ENCODE results near the gene SHANK1.

Gene SHANK1

GRCh38 chr19:50659318-50660087 lies 60.1 kb downstream of the SHANK1 start:
- no peak for DNase-seq (ENCODE audit: low read depth)
- no peak overlapping the region for H3K4me3 ChIP-seq (ENCODE audit: control insufficient read depth, low read depth, low read length)
- TF ChIP-seq, protein P1, sequence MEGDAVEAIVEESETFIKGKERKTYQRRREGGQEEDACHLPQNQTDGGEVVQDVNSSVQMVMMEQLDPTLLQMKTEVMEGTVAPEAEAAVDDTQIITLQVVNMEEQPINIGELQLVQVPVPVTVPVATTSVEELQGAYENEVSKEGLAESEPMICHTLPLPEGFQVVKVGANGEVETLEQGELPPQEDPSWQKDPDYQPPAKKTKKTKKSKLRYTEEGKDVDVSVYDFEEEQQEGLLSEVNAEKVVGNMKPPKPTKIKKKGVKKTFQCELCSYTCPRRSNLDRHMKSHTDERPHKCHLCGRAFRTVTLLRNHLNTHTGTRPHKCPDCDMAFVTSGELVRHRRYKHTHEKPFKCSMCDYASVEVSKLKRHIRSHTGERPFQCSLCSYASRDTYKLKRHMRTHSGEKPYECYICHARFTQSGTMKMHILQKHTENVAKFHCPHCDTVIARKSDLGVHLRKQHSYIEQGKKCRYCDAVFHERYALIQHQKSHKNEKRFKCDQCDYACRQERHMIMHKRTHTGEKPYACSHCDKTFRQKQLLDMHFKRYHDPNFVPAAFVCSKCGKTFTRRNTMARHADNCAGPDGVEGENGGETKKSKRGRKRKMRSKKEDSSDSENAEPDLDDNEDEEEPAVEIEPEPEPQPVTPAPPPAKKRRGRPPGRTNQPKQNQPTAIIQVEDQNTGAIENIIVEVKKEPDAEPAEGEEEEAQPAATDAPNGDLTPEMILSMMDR (IDR thresholded peaks at IDR 0.05; ENCODE audit: control insufficient read depth, insufficient read depth, low read depth, low read length, missing control alignments), result no peak

- TF ChIP-seq, protein P1 (IDR thresholded peaks at IDR 0.05; ENCODE audit: control insufficient read depth, insufficient read depth, low read depth, low read length, missing control alignments), result no peak
- peak overlapping the region; percentile 44 for H3K4me3 ChIP-seq (ENCODE audit: control insufficient read depth, low read depth, low read length)
- no peak for DNase-seq (ENCODE audit: low read depth)
These were observed 60.9 kb downstream of the SHANK1 start for GRCh38 chr19:50658441-50659317.

DNA sequence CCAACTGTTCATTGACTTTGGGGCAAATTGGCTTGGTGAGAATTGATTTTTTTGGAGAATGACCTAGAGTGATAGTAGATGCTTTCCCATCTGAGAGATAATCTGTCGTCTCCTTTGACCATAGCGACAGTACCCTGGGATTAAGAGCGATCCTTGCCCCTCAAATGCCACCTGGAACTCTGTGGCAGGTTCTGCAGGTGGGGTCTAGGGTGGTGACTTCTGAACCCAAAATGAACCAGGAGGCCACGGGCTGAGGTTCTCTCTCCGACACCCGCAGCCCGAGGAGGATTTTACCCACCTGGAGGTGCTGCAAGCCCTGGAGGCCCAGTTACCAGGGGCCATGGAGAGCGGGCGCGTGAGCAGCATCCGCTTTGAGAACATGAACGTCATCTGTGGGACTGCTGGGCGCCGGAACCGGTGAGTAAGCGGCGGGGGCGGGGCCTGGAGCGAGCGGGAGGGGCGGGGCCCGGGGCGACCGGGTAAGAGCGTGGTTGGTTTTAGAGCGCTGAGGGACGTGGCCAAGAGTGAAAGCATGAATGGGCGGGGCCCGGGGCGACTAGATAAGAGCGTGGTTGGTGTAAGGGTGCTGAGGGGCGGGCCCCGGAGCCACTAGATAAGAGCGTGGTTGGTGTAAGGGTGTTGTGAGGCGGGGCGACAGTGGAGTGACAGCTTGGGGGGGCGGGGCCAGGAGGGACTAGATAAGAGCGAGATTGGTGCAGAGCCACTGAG lies 61.7 kb downstream of the SHANK1 start:
- peak; percentile 92 for DNase-seq (ENCODE audit: low read depth)
- TF ChIP-seq, protein P1 (IDR thresholded peaks at IDR 0.05; ENCODE audit: control insufficient read depth, insufficient read depth, low read depth, low read length, missing control alignments), result no peak
- H3K4me3 ChIP-seq (ENCODE audit: control insufficient read depth, low read depth, low read length), result peak overlapping the region; percentile 44

DNA sequence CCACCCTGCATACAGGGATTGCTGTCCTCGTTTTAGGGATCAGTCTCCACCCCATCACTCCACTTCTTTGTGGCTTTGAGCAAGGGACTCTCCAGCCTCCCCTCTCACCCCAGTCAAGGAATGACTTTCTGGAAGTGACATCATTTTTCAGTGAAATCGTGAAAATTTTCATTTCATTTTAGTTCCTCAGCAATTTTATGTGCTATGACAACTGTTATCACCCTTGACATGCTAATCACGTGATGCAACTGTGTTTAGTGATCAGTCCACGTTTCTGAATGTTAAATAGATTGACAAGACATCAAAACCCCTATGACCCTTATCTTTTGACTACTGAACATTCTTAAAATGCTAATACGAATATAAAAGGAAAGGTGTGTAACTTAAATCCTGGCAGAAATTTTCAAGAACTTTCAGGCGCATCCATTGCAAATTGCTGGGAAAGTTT lies 62.4 kb downstream of the SHANK1 start:
- TF ChIP-seq, protein P1 (IDR thresholded peaks at IDR 0.05; ENCODE audit: control insufficient read depth, insufficient read depth, low read depth, low read length, missing control alignments), result no peak
- no peak overlapping the region for H3K4me3 ChIP-seq (ENCODE audit: control insufficient read depth, low read depth, low read length)
- DNase-seq (ENCODE audit: low read depth), result no peak

DNA sequence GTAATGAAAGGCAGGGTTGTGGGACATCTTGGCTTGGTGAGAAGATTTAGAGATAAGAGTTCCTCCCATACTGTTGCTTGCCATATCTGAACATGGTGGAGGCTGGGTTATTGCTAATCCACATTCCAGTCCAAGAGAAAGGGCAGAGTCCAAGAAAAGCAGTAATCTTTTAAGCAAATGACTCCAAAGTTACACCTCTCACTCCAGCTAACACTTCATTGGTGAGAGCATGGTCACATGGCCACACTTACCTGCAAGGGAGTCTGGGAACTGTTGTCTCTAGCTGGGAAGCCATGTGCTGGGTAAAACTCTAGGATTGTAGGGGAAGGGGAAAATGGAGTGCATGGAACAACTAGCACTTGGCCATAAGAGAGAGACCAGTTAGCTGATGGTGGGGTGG lies 64.7 kb downstream of the SHANK1 start:
- TF ChIP-seq, protein P1 (IDR thresholded peaks at IDR 0.05; ENCODE audit: control insufficient read depth, insufficient read depth, low read depth, low read length, missing control alignments), result no peak
- no peak for DNase-seq (ENCODE audit: low read depth)
- no peak overlapping the region for H3K4me3 ChIP-seq (ENCODE audit: control insufficient read depth, low read depth, low read length)

GRCh38 chr19:50652722-50653121 lies 66.9 kb downstream of the SHANK1 start:
- no peak overlapping the region for H3K4me3 ChIP-seq (ENCODE audit: control insufficient read depth, low read depth, low read length)
- TF ChIP-seq, protein P1 (IDR thresholded peaks at IDR 0.05; ENCODE audit: control insufficient read depth, insufficient read depth, low read depth, low read length, missing control alignments), result no peak
- DNase-seq (ENCODE audit: low read depth), result no peak

Data from AG09309 (cell line).